ENCODE measurements around the gene VAV2. TPM values are rescaled to one million over a fixed set of nuclear protein-coding genes. Genes with fewer than 3 reads are reported as not detected.
A peak's percentile ranks its signal among the peaks of the same experiment; 100 is the strongest.

The VAV2 gene
- total RNA-seq, 1 experiment from 2014 or later: 25.0 TPM

DNA sequence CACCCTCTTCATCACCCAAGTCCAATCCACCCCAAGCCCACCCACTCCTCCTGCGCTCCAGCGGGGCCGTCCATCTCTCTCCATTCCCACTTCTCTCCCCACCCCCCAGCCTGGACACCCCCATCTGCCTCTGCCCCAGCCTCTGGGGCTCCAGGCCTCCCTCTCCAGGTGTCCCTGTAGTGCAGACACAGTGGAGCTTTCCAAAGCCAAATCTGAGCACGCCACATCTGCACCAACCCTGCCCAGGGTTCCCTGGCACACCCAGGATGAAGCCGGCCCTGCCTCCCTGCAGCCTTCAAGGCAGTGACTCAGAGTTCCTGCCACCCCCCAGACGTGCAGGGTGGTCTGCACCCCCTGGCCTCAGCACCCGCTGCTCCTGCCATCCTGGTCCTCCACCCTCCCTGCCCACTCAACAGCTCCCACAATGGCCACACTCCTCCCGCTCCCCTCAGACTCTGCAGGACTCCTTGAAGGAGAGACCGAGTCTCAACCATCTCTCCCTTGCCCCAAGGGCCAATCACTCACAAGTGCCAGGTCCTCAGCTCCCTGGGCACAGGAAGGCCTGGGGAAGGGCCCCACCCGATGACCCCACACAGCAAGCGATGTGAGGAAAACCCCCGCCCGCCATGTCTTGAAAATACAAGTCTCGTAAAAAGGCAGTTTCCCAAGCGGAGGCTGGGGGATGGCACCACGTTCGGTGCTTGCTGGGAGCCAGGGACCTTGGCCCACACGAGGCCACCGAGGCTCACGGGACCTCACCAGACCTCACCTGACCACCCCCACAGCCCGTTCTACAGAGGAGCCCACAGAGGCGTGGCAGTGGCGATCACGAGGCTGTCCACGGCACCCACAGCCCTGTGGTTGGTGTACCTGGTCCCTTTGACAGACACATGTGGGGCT is 22.2 kb downstream of the VAV2 start:
- H3K4me1 ChIP-seq (replicated peaks): peaks cover 94% of the 10 kb centered on the region
- no peaks in the 10 kb centered on the region for H3K9me3 ChIP-seq (replicated peaks)
- no peaks in the 10 kb centered on the region for H3K27me3 ChIP-seq (replicated peaks)
- no peaks in the 10 kb centered on the region; the same call in 1 of the 2 replicates for H3K36me3 ChIP-seq
- peak; percentile 86 to 89 for DNase-seq (ENCODE audit: low read depth in 1 of 2, low spot score in 2 of 2)
- H3K27ac ChIP-seq: peak overlapping the region; percentile 81
- no peak overlapping the region for H3K4me3 ChIP-seq

DNA sequence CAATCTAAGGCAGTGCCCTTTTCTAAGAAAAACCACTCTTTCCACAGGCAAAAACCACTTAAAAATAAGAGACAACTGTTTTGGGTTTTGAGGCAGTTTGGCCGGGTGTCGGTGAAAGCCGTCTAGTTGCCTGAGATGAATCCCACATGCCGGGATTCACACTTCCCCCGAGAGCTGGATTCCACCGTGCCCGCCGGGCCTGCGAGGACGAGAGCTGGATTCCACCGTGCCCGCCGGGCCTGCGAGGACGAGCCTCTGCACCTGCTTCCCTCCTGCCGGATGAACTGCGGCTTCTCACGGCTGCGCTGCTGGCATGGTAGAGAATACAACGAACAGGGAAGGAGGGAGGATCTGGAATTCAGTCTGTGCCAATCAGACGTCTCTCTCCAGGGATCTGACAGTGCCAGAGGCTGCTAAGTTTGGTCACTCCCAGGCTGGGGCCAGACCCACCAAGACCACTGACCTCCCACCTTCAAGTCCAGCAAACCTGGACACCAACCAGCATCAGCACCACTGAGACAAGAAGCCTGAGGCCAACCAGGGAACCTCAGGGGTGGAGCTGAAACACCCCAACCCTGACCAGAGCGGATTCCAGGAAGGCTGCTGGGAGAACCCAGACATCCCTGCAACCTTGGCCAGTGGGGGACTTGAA is 23.0 kb downstream of the VAV2 start:
- DNase-seq (ENCODE audit: low read depth in 1 of 2, low spot score in 2 of 2): no peak
- H3K27ac ChIP-seq: peak overlapping the region; percentile 81
- H3K4me3 ChIP-seq: no peak overlapping the region
- no peaks in the 10 kb centered on the region for H3K27me3 ChIP-seq (replicated peaks)
- H3K4me1 ChIP-seq (replicated peaks): peaks cover 85% of the 10 kb centered on the region
- H3K9me3 ChIP-seq (replicated peaks): peaks cover 5% of the 10 kb centered on the region
- peaks cover 5% of the 10 kb centered on the region for H3K36me3 ChIP-seq

DNA sequence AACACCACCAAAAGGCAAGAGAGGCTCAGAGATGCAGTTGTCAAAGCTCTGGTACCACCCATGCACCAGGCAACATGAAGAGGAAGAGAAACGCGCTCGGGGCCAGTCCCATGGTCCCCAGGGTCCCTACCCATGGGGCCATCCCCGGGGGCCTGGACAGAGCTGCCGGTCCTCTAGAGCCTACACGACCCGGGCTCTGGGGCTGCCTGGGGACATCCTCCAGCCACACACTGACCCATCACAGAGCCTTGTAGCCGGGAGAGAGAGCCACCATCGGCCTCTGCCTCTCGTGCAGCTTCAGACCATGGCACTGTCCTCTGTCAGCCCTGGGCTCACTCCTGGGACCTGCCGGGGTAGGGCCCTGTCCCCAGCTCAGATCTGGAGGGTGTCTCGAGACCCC is 23.7 kb downstream of the VAV2 start:
- no peak for DNase-seq (ENCODE audit: low read depth in 1 of 2, low spot score in 2 of 2)
- H3K9me3 ChIP-seq (replicated peaks): peaks cover 6% of the 10 kb centered on the region
- no peaks in the 10 kb centered on the region for H3K27me3 ChIP-seq (replicated peaks)
- H3K27ac ChIP-seq: no peak overlapping the region
- peaks cover 80% of the 10 kb centered on the region for H3K4me1 ChIP-seq (replicated peaks)
- peaks cover 5% of the 10 kb centered on the region for H3K36me3 ChIP-seq
- no peak overlapping the region for H3K4me3 ChIP-seq

DNA sequence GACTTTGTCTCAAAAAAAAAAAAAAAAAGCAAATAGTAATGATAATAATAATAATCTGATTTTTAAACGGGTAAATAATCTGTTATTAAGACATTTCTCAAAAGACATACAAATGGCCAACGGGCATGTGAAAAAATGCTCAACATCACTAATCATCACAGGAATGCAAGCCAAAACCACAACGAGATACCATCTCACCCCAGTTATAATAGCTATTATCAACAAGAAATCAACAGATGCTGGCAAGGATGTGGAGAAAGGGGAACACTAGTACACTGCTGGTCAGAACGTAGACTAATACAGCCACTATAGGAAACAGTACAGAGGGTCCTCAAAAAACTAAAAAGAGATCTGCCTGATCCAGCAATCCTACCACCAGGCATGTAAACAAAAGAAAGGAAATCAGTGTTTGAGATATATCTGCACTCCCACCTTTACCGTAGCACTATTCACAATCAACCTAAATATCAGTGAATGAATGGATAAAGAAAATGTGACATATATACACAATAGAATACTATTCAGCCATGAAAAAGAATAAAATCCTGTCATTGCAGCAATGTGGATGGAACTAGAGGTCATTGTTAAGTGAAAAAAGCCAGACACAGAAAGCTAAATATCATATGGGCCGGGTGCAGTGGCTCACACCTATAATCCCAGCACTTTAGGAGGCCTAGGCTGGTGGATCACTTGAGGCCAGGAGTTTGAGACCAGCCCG is 24.9 kb downstream of the VAV2 start:
- Histone ChIP-seq H3K36me3 (peaks cover 5% of the 10 kb centered on the region), H3K27me3 (replicated peaks) (no peaks in the 10 kb centered on the region), H3K4me1 (replicated peaks) (peaks cover 68% of the 10 kb centered on the region), H3K9me3 (replicated peaks) (peaks cover 9% of the 10 kb centered on the region), H3K27ac (peak overlapping the region; percentile 86), H3K4me3 (no peak overlapping the region)
- peak; percentile 69 to 91 for DNase-seq (ENCODE audit: low read depth in 1 of 2, low spot score in 2 of 2)

DNA sequence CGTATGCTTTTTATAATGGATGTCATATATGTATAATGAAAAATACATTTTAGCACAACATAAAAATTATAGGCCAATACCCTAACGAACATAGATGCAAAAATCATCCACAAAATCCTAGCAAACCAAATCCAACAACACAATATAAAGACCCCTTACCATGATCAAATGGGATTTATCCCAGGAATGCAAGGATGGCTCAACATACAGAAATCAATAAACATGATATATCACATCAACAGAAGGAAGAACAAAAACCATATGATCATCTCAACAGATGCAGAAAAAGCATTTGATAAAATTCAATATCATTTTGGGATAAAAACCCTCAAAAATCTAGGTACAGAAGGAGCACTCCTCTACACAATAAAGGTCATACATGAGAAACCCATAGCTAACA is 27.7 kb downstream of the VAV2 start:
- H3K27ac ChIP-seq: no peak overlapping the region
- DNase-seq (ENCODE audit: low read depth in 1 of 2, low spot score in 2 of 2): no peak
- H3K4me3 ChIP-seq: no peak overlapping the region
- H3K36me3 ChIP-seq: peaks cover 10% of the 10 kb centered on the region
- no peaks in the 10 kb centered on the region for H3K27me3 ChIP-seq (replicated peaks)
- H3K9me3 ChIP-seq (replicated peaks): peaks cover 9% of the 10 kb centered on the region
- peaks cover 44% of the 10 kb centered on the region for H3K4me1 ChIP-seq (replicated peaks)

DNA sequence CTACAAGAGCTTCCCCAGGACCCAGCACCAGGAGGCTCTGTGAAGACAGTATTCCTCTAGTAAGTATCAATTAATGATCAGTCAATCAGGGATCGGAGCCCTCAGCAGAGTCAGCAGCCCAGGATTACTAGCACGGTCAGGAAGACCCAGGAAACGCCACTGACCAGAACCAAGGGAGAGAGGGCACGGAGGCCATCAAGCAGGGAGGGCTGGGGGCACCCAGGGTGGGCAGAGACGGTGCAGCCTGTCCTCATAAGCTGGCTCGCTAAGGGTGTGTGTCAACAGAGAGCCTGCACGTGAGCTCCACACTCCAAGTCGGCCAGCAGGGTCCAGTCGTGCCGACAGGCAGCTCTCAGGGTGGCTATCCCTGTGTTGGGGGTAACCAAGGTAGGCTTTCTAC is 29.0 kb downstream of the VAV2 start:
- peaks cover 44% of the 10 kb centered on the region for H3K4me1 ChIP-seq (replicated peaks)
- H3K4me3 ChIP-seq: no peak overlapping the region
- no peaks in the 10 kb centered on the region for H3K27me3 ChIP-seq (replicated peaks)
- no peak overlapping the region for H3K27ac ChIP-seq
- peaks cover 10% of the 10 kb centered on the region for H3K36me3 ChIP-seq
- peaks cover 9% of the 10 kb centered on the region for H3K9me3 ChIP-seq (replicated peaks)
- DNase-seq (ENCODE audit: low read depth in 1 of 2, low spot score in 2 of 2): no peak

DNA sequence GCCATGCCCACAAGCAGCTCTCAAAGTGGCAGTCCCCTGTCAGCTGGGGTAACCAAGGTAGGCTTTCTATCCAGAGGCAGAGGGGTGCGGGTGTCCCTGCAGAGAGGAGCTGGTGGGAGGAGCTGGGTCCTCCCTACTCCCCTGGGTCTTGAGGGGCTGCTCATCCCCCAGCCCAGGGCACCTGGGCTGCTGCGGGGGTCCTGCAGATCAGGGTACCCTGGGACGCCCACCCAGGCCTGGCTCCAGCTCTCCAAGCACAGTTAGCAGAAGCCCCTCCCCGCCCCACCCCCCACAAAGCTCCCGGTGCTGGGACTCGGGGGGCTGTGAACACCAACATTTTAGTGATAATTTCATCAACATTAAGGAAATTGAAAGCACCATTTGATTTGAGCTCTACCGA is 29.8 kb downstream of the VAV2 start:
- Histone ChIP-seq H3K4me1 (replicated peaks) (peaks cover 40% of the 10 kb centered on the region), H3K27ac (no peak overlapping the region), H3K4me3 (no peak overlapping the region), H3K9me3 (replicated peaks) (peaks cover 9% of the 10 kb centered on the region), H3K36me3 (peaks cover 10% of the 10 kb centered on the region), H3K27me3 (replicated peaks) (no peaks in the 10 kb centered on the region)
- no peak for DNase-seq (ENCODE audit: low read depth in 1 of 2, low spot score in 2 of 2)

DNA sequence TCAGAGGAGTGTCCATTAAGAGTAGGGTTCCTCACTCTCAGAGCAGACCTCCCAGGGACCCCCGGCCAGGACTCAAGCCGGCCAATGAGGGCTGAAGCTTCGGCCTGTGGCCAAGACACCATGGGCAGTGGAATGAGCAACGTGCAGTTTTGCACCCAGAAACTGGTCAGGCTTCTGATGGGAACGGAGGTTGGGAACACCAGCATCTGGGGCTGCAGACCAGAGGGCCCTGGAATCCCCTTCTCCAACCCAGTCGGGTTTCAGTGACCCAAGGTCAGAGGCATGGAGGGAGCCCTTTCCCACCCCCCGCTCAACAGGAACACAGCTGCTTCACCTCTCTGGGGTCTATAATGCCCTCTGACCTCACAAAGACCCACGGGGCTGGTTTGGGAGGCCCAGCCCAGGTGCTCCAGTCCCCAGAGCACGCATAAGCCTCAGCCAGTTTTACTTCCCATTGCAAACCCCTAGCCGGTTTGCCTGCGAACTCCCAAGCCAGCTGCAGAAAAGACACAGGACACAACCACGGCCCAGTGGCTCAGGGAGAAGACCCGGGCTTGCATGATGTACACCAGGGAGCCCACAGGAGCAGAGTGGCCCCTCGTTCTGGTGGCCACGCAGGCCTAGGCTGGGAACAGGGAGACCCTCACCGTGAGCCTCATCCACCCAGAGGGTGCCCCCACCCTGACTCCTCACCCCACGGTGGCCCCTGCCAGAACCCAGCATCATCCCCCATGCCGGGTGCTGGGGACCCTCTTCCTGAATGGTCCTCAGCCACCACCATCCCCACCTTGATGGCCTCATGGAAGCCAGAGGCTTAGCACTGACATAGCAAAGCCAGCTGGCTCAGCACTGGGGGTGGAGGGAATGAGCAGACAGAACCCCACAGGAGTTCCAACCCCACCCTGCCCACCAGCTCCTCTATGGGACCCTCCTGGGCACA is 30.6 kb downstream of the VAV2 start:
- peaks cover 17% of the 10 kb centered on the region for H3K36me3 ChIP-seq
- H3K4me1 ChIP-seq (replicated peaks): peaks cover 40% of the 10 kb centered on the region
- H3K4me3 ChIP-seq: no peak overlapping the region
- no peak for DNase-seq (ENCODE audit: low read depth in 1 of 2, low spot score in 2 of 2)
- peaks cover 9% of the 10 kb centered on the region for H3K9me3 ChIP-seq (replicated peaks)
- H3K27me3 ChIP-seq (replicated peaks): no peaks in the 10 kb centered on the region
- no peak overlapping the region for H3K27ac ChIP-seq

DNA sequence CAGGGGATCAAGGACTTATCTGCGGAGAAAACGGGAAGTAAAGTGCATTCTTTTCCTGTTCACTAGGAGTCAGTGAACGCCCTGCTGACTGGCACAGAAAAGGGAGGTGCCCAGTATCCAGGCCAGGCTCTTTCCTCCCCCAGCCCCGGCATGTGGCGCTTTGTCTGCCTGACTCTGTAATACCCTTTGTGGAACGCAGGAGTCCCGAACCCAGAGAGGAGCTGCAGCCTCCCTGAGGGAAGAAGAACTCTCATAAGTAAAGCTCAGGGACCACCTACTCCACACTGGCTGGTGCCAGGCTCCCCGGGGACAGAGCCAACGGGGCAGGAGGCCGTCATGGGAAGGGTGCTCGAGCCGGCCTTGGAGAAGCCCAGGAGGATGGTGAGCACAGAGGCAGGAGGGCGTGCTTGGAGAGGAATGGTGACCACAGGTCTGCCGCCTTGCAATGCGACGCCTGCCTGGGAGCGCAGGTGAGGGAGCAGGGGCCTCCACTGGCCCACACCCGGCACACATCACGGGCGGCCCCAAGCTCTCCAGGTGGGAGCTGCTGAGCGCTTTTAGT is 31.5 kb downstream of the VAV2 start:
- H3K36me3 ChIP-seq: peaks cover 17% of the 10 kb centered on the region
- no peak overlapping the region for H3K4me3 ChIP-seq
- peaks cover 9% of the 10 kb centered on the region for H3K9me3 ChIP-seq (replicated peaks)
- H3K27me3 ChIP-seq (replicated peaks): no peaks in the 10 kb centered on the region
- no peak for DNase-seq (ENCODE audit: low read depth in 1 of 2, low spot score in 2 of 2)
- peaks cover 40% of the 10 kb centered on the region for H3K4me1 ChIP-seq (replicated peaks)
- no peak overlapping the region for H3K27ac ChIP-seq

DNA sequence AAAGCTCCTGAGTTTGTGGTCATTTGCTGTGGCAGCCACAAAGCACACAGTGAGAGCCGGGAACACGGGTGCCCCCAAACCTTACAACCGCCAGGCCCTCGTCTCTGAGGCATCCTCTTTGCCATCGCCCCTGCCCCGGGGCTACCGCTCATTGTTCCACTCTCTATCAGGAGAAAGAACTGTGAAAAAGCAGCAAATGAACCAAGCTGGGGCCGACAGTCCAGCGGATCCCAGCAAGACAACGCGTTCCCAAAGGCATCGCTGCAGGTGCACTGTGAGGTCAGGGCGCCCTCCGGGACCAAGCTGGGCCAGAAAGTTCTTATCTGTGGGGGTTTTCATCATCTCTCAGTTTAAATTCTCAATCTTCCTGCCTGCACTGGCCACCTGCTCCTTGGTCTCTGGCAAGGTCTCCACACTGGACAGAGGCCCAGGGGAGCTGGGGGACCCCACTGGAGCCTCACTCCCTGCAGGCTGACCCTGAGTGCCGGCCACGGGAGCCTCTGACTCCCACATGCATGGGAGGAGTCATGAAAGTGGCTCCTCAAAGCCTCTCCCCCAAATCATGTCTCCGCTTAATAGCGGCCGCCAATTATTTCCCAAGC is 32.1 kb downstream of the VAV2 start:
- no peak overlapping the region for H3K4me3 ChIP-seq
- H3K9me3 ChIP-seq (replicated peaks): peaks cover 9% of the 10 kb centered on the region

DNA sequence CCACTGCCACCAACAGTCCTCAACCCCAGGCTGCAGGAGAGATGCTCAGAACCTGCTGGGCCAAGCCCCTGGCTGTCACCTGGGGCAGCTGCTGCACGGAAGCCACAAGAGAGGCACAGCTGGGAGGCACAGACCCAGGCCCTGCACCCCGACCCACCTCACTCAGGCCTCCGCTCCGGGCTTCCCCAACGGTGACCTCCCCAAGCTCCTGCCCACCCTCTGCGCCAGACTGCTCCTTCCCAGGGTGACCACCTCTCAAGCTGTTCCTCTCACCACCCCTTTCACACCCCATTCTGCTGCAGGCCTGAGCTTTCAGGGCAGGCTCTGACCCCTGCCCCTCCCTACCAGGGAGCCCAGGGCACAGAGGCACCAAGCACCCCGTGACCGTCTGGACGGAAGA is 33.0 kb downstream of the VAV2 start:
- Histone ChIP-seq H3K9me3 (replicated peaks) (peaks cover 4% of the 10 kb centered on the region; the same call in 1 of the 2 replicates), H3K27ac (0 out of 2 replicates have a peak overlapping the region, but pooled peaks have one; percentile 47), H3K4me3 (no peak overlapping the region), H3K27me3 (replicated peaks) (no peaks in the 10 kb centered on the region), H3K4me1 (replicated peaks) (peaks cover 37% of the 10 kb centered on the region), H3K36me3 (peaks cover 19% of the 10 kb centered on the region)
- DNase-seq (ENCODE audit: low read depth in 1 of 2, low spot score in 2 of 2): no peak

More for the DNA sequence above, 32.1 kb downstream of the VAV2 start:
- H3K4me1 ChIP-seq (replicated peaks): peaks cover 37% of the 10 kb centered on the region
- H3K27me3 ChIP-seq (replicated peaks): no peaks in the 10 kb centered on the region
- no peak overlapping the region for H3K27ac ChIP-seq
- DNase-seq (ENCODE audit: low read depth in 1 of 2, low spot score in 2 of 2): no peak
- H3K36me3 ChIP-seq: peaks cover 17% of the 10 kb centered on the region

DNA sequence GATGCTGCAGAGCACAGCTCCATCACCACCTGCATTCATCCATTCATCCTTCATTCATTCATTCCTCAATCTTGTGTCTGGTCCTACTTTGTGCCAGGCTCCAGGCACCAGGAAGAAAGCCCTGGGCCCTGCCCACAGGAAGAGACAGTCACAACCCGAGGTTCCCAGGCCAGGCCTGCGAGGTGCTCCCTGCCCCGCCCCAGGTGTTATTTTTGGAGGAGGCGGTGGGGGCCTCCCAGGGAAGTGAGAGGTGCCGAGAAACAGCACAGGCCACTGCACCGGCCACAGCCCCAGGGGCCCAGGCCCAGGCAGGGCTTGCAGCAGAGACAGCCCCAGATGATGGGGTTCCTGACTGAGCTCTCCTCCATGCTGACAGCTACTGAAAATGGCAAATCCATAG is 33.4 kb downstream of the VAV2 start:
- Histone ChIP-seq H3K27ac (peak overlapping the region; percentile 47), H3K4me1 (replicated peaks) (peaks cover 37% of the 10 kb centered on the region), H3K27me3 (replicated peaks) (no peaks in the 10 kb centered on the region), H3K9me3 (replicated peaks) (peaks cover 4% of the 10 kb centered on the region; the same call in 1 of the 2 replicates), H3K36me3 (peaks cover 23% of the 10 kb centered on the region), H3K4me3 (no peak overlapping the region)
- DNase-seq (ENCODE audit: low read depth in 1 of 2, low spot score in 2 of 2): no peak
